ENCODE data around the gene OSTM1. TPM values are rescaled to one million over a fixed set of nuclear protein-coding genes. Genes with fewer than 3 reads are reported as not detected.

OSTM1 gene
- total RNA-seq, 4 donors from 2014 or later = 48.2 to 74.4 (median 61.2) TPM

DNA sequence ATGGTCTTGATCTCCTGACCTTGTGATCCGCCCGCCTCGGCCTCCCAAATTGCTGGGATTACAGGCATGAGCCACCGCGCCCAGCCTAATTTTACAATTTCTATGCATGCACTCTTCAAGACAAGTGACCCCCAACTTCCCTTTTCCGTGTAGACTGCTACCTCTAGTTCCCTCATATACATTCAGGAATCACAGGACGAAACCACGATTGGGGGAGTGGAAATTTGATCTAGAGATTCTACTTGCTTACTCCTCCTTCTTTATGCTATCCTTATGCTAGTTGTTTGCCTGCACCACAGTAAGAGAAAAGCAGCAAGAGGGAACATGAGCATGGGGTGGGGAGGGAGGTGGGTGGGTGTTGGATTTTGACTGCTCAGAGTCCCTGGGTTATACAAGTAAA, 34.9 kb downstream of the OSTM1 start:
- WGBS = 95% methylated on average over 8 of the region's 8 CpGs
- no peaks in the 10 kb centered on the region for H3K4me1 ChIP-seq
- H3K36me3 ChIP-seq = peaks cover 7 to 79% (median 46%) of the 10 kb centered on the region in 4 donors
- intact Hi-C loops (cut with DNase I) = no loop called here
- DNase-seq (ENCODE audit: extremely low spot score) = no peak
- H3K27ac ChIP-seq (replicated peaks in 1 of 4) = no peak overlapping the region
- H3K9me3 ChIP-seq = no peaks in the 10 kb centered on the region
- no peak overlapping the region for H3K4me3 ChIP-seq
- TF ChIP-seq POLR2A (IDR thresholded peaks at IDR 0.05; ENCODE audit: low read depth) (no peak), POLR2AphosphoS5 (IDR thresholded peaks at IDR 0.05) (no peak), EP300 (IDR thresholded peaks at IDR 0.05) (no peak)
- TF ChIP-seq, protein P1, sequence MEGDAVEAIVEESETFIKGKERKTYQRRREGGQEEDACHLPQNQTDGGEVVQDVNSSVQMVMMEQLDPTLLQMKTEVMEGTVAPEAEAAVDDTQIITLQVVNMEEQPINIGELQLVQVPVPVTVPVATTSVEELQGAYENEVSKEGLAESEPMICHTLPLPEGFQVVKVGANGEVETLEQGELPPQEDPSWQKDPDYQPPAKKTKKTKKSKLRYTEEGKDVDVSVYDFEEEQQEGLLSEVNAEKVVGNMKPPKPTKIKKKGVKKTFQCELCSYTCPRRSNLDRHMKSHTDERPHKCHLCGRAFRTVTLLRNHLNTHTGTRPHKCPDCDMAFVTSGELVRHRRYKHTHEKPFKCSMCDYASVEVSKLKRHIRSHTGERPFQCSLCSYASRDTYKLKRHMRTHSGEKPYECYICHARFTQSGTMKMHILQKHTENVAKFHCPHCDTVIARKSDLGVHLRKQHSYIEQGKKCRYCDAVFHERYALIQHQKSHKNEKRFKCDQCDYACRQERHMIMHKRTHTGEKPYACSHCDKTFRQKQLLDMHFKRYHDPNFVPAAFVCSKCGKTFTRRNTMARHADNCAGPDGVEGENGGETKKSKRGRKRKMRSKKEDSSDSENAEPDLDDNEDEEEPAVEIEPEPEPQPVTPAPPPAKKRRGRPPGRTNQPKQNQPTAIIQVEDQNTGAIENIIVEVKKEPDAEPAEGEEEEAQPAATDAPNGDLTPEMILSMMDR (IDR thresholded peaks at IDR 0.05) = no peak
- H3K27me3 ChIP-seq = no peaks in the 10 kb centered on the region

DNA sequence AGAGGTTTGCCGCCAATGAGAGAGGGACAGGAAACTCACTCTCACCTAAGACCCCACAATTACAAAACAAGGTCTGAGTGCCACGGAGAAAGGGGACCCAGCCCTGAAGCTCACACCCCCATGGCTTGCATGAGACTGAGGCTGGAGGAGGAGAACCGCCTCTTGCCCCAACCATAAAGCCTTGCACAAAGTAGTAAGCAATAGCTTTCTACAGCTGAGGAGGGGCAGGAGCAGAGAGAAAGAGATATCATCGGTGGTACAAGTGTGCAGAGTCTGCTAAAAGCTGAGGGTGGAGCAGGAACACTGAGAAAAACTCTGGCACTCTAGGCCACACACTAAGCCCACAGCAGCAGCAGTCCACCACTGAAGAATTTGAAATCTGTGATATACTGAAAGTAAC, 37.7 kb downstream of the OSTM1 start:
- Histone ChIP-seq H3K4me3 (no peak overlapping the region), H3K36me3 (peaks cover 7 to 60% (median 37%) of the 10 kb centered on the region in 4 donors), H3K4me1 (no peaks in the 10 kb centered on the region), H3K9me3 (no peaks in the 10 kb centered on the region), H3K27me3 (no peaks in the 10 kb centered on the region), H3K27ac (replicated peaks in 1 of 4) (no peak overlapping the region)
- 92% methylated on average over 4 of the region's 4 CpGs for WGBS
- DNase-seq (ENCODE audit: extremely low spot score) = no peak
- TF ChIP-seq, protein P1 (IDR thresholded peaks at IDR 0.05) = no peak
- TF ChIP-seq EP300 (IDR thresholded peaks at IDR 0.05) (no peak), POLR2A (IDR thresholded peaks at IDR 0.05; ENCODE audit: low read depth) (no peak), POLR2AphosphoS5 (IDR thresholded peaks at IDR 0.05) (no peak)
- intact Hi-C loops (cut with DNase I) = no loop called here

DNA sequence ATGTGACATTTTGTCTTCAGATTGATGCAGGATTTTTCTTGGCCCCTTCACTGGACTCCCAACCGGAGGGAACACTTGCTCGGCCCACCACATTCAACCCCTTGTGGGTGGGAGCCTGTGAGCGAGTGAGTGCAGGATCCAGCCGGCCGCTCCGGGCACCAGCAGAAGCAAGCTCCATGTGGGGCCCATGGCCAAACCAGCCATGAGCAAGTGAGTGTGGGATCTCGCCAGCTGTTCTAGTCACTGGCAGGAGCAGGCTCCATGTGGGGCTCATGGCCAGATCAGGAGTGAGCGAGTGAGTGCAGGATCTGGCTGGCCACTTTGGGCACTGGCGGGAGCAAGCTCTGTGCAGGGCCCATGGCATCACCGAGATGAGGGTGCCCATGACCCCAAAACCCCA, 42.6 kb downstream of the OSTM1 start:
- intact Hi-C loops (cut with DNase I) = no loop called here
- Histone ChIP-seq H3K4me3 (no peak overlapping the region), H3K27me3 (no peaks in the 10 kb centered on the region), H3K36me3 (peaks cover 0 to 14% (median 6%) of the 10 kb centered on the region in 4 donors), H3K4me1 (no peaks in the 10 kb centered on the region), H3K9me3 (no peaks in the 10 kb centered on the region), H3K27ac (replicated peaks in 1 of 4) (no peak overlapping the region)
- TF ChIP-seq EP300 (IDR thresholded peaks at IDR 0.05) (no peak), POLR2AphosphoS5 (IDR thresholded peaks at IDR 0.05) (no peak), POLR2A (IDR thresholded peaks at IDR 0.05; ENCODE audit: low read depth) (no peak)
- TF ChIP-seq, protein P1 (IDR thresholded peaks at IDR 0.05) = no peak
- 89% methylated on average over 7 of the region's 10 CpGs for WGBS
- DNase-seq (ENCODE audit: extremely low spot score) = no peak

DNA sequence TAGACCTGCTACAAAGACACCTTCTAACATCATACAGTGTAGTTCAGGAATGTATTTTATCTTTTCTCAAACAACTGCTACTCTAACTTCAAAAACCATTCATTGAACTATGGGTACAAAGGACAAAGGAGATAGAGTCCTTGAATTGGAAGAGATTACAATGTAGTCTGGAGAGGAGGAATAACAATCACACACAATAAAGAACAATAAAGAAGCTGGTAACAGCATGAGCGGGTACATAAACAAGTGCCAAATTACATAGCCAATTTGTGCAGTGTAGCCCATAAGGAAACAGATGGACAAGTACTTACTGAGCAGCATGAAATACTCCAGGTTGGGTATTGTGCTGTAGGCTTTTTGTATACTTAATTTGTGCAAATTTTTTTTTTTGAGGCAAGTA, 44.3 kb downstream of the OSTM1 start:
- WGBS = 92% methylated on average over 1 of the region's 1 CpG

More for the DNA sequence above, 44.3 kb downstream of the OSTM1 start:
- Histone ChIP-seq H3K36me3 (peaks cover 0 to 4% (median 4%) of the 10 kb centered on the region in 4 donors), H3K27me3 (no peaks in the 10 kb centered on the region), H3K27ac (replicated peaks in 1 of 4) (no peak overlapping the region), H3K4me3 (no peak overlapping the region), H3K9me3 (no peaks in the 10 kb centered on the region), H3K4me1 (no peaks in the 10 kb centered on the region)
- TF ChIP-seq EP300 (IDR thresholded peaks at IDR 0.05) = no peak
- no peak for TF ChIP-seq POLR2AphosphoS5 (IDR thresholded peaks at IDR 0.05)
- no peak for TF ChIP-seq POLR2A (IDR thresholded peaks at IDR 0.05; ENCODE audit: low read depth)
- TF ChIP-seq, protein P1 (IDR thresholded peaks at IDR 0.05) = no peak
- intact Hi-C loops (cut with DNase I) = no loop called here
- no peak for DNase-seq (ENCODE audit: extremely low spot score)
